Heart left ventricle (tissue), 13 donors: ENCODE measurements around the gene SCYGR2.

Experiments
- POLR2A ChIP-seq, 2 donors: fragments of 450-650 bp; IDR thresholded peaks; one replicate each; pipeline ENCODE4 v1.6.1; 2017; ENCODE audit warnings: antibody characterized with exemption in 2 of 2, mild to moderate bottlenecking in 2 of 2, moderate library complexity in 2 of 2
- TF ChIP-seq, protein P1 (sequence below), 12 donors: fragments of 200-600 bp; sonication (generic) in 4 of 12; IDR thresholded peaks; one replicate each; pipeline versions ENCODE4 v1.5.0 to v1.8.0; 2018 to 2022; ENCODE audit warnings: antibody characterized with exemption in 12 of 12, mild to moderate bottlenecking in 5 of 12
- donor health status: ischemic (EF 13 %, LVEDD 7.1; RV severe dilation, severe dysfunction).
- donor health status: DM: no; HTN: yes; CAD: no.
- donor health status: DM: no; HTN: no; CAD: no.
- donor health status: ischemic (EF 25% LVEDD 6.9; RV normal size, moderate dysfunction).
- donor health status: ischemic (EF 25% LVEDD 5.7; RV mildly dilated, moderate dysfunction).
- donor health status: ischemic (EF 35%, LVEDD 5.7; RV mildly dilated, moderate dysfunction).
- donor health status: nonischemic (EF 11% LVEDD 7.7; RV severe dilation, severe dysfunction).
- donor health status: DM: yes; HTN: yes; CAD: no.
- donor health status: PGD.
- donor health status: ischemic (EF 29% LVEDD 5.4; RV normal size, mild dysfunction).
- donor health status: nonischemic (EF 23%, LVEDD 6.1; RV moderate dilation, normal function).

DNA sequence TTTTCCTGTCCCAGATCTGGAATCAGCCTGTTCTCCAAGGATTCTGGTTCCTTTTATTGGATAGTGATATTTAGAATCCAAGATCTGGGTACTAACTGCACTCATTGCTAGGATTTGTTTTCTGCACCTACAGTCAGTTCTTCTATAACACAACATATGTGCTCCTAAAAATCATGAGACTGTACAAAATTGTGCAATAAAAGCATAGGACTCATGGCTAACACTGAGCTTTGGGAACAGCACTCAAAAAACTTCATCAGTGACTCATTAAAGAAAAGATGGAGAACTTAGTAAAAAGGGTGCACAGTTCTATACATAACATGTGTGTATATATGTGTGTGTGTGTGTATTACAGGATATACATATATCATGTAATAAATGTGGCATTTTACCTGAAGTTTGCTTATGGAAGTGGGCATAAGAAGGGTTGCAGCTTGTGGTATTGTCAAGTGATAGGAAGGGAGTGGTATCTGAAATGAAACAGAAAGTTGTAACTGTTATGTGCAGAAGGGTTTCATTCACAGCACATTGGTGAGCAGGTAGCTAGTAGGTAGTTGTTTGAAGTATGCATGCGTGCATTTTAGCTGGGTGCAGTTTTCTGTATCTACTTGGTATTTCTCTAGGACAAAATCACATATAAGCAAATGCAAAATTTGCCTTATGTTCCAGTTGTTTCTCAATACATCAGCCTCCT is 5.9 kb upstream of the SCYGR2 start:
- TF ChIP-seq, protein P1, sequence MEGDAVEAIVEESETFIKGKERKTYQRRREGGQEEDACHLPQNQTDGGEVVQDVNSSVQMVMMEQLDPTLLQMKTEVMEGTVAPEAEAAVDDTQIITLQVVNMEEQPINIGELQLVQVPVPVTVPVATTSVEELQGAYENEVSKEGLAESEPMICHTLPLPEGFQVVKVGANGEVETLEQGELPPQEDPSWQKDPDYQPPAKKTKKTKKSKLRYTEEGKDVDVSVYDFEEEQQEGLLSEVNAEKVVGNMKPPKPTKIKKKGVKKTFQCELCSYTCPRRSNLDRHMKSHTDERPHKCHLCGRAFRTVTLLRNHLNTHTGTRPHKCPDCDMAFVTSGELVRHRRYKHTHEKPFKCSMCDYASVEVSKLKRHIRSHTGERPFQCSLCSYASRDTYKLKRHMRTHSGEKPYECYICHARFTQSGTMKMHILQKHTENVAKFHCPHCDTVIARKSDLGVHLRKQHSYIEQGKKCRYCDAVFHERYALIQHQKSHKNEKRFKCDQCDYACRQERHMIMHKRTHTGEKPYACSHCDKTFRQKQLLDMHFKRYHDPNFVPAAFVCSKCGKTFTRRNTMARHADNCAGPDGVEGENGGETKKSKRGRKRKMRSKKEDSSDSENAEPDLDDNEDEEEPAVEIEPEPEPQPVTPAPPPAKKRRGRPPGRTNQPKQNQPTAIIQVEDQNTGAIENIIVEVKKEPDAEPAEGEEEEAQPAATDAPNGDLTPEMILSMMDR (IDR thresholded peaks at IDR 0.05): no peak
- no peak for TF ChIP-seq POLR2A (IDR thresholded peaks at IDR 0.05)
